ENCODE results near the gene ANKS3.
A peak's percentile ranks its signal among the peaks of the same experiment; 100 is the strongest.
"Not testable (repeated sequence)": the region's sequence is repeated elsewhere in the genome, so short reads cannot be mapped to it uniquely, and the experiment has no call there.

Gene ANKS3

DNA sequence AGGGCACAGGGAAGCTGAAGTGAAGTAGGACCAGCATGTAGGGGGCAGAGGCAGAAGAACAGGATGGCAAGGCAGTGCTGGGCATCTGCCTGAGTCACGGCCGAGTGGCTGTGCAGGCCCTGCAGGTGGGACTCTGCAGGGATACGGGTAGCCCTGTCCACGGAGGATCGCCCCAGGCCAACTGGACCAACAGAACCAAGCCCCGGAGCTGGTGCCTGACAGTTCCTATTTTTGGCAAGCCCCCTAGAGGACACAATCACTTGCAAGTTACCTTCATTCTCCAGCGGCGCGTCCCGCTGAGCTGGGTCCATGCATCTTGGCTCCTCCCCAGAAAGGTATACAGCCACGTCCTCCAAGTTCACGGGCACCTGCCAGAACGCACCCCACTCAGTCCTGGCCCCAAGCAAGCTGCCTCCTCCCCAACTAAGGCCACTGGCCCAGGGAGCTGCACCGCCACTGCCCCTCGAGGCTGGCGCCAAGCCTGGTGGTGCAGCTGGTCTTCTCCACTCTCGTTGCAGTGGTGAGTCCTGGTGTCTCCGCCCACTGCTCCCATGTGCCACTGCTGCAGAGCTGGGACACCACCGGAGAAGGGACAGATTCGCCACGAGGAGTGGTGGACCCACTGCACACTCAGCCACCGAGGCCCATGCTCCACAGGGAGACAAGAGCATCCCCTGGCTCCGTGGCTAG is 26.3 kb upstream of the ANKS3 start:
- H3K27ac ChIP-seq = no peak overlapping the region
- no peak overlapping the region for H3K4me3 ChIP-seq

DNA sequence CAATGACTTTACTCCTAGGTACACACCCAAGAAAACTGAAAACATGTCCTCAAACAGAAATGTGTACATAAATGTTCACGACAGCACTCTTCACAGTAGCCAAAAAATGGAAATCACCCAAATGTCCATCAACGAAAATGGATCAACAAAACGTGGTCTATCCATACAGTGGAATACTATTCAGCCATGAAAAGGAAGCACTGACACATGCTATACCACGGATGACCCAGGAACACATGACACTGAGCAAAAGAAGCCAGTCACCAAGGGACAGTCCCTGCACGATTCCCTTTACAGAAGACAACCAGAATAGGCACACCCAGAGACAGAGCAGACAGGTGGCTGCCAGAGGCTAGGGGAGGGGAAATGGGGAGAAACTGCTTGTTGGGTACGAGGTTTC is 21.6 kb upstream of the ANKS3 start:
- H3K27ac ChIP-seq = no peak overlapping the region
- no peak overlapping the region for H3K4me3 ChIP-seq

- Histone ChIP-seq H3K4me3 (no peak overlapping the region), H3K27ac (no peak overlapping the region)
These were observed 20.8 kb upstream of the ANKS3 start for GRCh38 chr16:4754865-4755264.

DNA sequence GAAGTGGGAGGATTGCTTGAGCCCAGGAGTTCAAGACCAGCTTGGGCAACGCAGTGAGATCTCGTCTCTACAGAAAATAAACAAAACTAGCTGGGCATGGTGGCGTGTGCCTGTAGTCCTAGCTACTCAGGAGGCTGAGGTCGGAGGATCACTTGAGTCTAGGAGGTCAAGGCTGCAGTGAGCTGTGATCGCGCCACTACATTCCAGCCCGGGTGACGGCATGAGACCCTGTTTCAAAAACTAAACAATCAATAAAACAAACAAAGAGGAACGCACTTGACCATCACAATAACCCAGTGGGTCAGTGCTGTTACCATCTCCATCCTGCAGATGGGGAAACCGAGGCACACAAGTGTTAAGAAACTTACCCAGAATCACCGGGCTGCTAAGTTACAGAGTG is 19.2 kb upstream of the ANKS3 start:
- Histone ChIP-seq H3K27ac (no peak overlapping the region), H3K4me3 (no peak overlapping the region)

DNA sequence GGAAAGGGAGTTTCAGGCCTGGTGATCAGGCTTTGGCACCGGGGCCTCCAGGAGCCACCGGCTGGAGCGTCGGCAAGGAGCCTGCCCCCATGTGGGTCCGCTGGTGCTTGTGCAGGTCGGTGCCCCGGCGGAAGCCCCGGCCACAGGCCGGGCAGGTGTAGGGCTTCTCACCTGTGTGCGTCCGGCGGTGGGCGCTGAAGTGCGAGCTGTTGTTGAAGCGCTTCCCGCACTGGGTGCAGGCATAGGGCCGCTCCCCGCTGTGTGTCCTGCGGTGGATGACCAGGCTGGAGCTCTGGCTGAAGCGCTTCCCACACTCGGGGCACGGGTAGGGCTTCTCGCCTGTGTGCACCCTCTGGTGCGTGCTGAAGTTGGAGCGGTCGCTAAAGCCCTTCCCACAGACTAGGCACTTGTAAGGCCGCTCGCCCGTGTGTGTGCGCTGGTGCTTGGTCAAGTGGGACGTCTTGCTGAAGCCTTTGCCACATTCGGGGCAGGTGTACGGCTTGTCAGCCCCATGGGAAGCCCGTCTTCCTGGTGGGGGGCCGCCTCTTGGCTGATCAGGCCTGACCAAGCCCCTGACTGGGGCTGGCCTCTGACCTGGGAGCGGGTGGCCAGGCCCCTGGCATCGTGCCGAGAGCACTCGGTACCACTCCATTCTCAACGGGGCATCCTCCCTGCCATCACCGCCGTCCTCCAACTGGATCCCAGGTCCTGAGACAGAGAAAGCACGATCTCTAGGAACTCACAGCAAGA is 18.5 kb upstream of the ANKS3 start:
- Histone ChIP-seq H3K27ac (no peak overlapping the region), H3K4me3 (no peak overlapping the region)

DNA sequence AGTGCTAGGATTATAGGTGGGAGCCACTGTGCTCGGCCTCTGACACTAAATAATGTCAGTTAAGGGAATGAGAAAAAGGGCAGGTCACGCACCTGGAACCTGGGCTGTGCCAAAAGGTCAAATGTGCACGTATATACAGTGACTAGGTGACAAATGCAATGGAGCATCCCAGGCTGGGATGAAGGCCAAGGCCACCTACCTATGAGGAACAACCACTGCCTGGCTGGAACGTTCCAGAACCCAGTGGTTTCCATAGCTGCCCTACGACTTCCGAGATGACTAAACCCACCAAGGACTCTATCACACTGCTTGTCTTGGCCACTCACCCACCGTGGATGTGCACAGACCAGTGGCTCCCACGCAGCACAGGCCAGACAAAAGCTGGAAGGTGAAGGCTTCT is 16.8 kb upstream of the ANKS3 start:
- no peak overlapping the region for H3K27ac ChIP-seq
- no peak overlapping the region for H3K4me3 ChIP-seq

- Histone ChIP-seq H3K27ac (no peak overlapping the region), H3K4me3 (no peak overlapping the region)
These were observed 15.7 kb upstream of the ANKS3 start for GRCh38 chr16:4749700-4750257.

DNA sequence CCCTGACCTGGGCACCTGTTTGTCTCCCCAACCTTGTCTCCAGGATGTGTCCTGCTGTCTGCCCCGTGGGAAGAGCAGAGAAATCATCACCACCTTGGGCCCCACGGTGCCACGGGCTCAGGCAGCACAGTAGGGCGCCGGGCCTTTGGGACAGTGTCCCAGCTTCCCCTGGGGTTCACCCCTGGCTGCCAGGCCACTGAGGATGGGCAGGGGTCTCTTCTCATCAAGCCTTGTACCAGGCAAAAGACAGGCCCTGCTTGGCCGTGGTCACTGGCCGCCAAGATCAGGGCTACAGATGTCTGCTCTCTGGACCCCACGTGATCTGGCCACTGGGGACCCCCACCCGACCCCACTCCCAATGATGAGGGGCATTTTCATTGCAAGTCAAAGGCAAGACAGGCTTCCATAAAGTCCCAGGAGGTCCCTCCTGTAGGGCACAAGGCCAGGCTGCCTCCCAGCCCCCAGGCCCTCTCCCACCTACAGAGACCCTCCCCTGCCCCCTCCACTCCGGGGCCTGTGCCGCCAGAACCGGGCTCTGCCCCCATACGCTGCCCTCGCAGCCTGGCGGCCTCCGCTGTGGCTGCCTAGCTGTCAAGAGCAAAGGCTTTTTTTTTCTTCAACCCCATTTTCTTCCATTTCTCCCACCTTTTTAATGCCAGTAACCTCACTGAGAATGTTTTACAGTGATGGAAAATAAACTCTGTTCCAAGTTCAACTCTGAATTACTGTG is 14.8 kb upstream of the ANKS3 start:
- no peak overlapping the region for H3K27ac ChIP-seq
- H3K4me3 ChIP-seq = no peak overlapping the region

DNA sequence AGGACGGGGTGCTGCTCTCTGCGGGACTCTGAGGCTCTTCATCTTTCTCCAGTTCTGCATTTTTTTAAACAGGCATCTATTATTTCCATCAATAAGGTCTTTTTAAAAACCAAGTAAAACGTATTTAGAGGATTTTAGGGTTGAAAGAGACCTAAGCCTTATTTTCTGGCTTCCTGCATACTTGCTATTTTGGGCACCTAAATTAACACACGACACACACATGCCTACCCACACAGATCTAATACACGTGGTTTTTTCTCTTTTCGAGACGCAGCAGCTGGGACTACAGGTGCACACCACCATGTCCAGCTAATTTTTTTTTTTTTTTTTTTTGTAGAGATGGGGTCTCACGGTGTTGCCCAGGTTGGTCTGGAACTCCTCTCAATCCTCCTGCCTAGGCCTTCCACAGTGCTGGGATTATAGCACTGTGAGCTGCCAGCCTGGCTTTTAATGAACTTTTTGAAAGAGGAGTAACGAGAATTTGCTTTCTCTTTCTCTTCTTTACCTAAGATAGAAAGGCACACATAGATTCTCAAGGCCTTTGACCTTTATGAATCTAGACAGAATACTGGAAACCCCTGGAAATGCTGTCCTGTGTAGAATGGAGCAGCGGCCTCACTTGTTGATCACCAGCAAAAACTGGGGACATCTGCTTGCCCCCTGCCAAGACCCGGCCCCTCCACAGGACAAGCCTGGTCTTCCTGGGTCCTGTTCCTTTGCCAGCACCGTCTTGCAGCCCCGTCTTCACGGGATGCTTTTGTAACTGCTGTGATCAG is 14.0 kb upstream of the ANKS3 start:
- Histone ChIP-seq H3K27ac (peak overlapping the region in 2 of 21 experiments; percentile 29 to 38), H3K4me3 (no peak overlapping the region)

- H3K27ac ChIP-seq = peak overlapping the region in 5 of 21 experiments; percentile 11 to 38 (median 13)
- no peak overlapping the region for H3K4me3 ChIP-seq
These were observed 13.0 kb upstream of the ANKS3 start for GRCh38 chr16:4746991-4747574.

- Histone ChIP-seq H3K27ac (no peak overlapping the region), H3K4me3 (no peak overlapping the region)
These were observed 12.1 kb upstream of the ANKS3 start for GRCh38 chr16:4746215-4746614.

GRCh38 chr16:4745274-4745569 is 11.2 kb upstream of the ANKS3 start:
- H3K27ac ChIP-seq = no peak overlapping the region
- no peak overlapping the region for H3K4me3 ChIP-seq

DNA sequence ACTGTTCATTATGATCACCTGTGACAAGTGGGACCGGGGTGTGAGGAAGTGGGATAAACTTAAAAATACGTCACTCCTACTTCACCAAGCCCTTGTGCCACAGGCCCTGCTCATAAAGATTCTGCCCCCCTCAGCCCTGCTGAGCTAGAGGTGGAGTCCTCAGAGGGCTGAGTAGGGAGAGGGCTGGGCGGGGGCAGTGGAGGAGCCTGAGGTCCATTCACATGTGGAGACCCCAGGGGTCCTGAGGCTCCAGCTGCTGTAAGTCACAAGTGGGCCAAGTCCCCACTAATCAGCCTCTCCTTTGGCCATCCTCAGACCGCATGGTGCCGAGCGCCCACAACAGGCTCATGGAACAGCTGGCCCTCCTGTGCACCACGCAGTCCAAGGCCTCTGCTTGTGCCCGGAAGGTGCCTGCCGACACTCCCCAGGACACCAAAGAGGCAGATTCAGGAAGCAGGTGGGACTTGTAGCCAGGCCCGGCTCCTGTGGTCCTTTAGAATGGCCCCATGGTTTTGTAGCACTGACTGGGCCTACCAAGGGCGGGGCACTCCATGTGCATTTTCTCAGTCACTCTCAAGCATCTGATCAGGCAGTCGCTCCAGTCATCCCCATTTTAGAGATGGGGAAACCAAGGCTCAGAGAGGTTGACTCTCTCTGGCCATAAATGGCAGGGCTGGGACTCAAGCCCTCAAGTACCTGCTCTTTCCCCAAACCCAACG is 10.6 kb upstream of the ANKS3 start:
- Histone ChIP-seq H3K27ac (no peak overlapping the region), H3K4me3 (no peak overlapping the region)

DNA sequence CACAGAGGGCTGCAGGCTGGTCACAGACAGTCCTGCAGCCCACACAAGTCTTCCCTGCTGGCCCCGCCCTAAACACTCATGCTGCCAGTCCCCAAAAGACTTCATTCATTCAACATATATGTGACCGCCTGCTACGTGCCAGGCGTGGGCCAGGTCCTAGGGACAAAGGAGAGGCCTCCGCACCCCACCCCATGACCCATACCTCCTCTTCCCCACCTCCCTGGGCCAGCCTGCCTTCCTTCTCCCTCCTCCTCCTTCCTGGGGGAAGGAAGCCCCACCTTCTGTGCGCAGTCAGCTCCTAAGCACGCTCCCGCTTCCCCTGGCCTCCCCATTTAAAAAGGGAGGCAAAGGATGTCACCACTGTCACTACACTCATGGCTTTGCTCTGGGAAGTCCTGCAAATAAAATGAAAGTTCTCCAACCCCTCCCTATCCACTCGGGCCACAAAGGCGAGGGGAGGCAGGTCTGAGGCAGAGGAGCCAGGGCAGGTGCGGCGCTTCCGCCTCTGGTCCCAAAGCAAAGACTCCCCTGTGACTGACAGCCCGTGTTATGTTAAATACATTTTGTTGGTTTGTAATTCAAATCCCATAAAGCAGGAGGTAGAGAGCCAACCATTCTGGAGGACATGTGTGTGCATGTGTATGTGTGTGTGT is 9.3 kb upstream of the ANKS3 start:
- H3K27ac ChIP-seq = peak overlapping the region in 3 of 21 experiments; percentile 7 to 17 (median 10)
- peak overlapping the region in 3 of 7 experiments; percentile 13 to 24 (median 20) for H3K4me3 ChIP-seq

DNA sequence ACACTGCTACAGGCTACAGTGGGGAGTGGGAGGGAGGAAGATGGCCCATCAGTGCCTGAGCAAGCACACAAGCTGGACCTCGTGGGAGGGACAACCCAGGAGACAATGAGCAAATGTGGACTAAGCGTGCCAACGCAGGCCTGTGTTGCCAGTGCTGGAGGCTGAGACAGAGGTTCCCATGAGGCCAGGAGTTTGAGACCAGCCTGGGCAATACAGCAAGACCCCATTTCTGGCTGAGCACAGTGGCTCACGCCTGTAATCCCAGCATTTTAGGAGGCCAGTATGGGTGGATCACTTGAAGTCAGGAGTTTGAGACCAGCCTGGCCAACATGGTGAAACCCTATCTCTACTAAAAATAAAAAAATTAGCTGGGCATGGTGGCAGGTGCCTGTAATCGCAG is 4.3 kb upstream of the ANKS3 start:
- not testable (repeated sequence) for H3K4me3 ChIP-seq, H3K27ac ChIP-seq

DNA sequence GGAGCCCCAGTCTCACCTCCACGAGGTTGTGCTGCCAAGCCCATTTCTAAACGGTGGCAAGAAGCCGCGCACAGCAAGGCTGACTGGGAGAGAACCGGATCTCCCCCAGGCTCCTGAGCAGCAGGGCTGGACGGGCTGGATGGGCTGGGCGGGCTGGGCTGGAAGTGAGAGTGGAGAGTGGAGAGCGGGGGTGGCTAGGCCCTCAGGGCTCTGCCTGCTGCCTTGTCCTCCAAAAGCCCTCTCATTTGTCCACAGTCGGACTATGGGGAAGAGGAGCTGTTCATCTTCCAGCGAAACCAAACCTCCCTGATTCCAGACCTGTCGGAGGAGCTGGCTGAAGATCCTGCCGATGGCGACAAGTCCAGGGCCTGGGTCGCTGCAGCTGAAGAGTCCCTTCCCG is 3.5 kb upstream of the ANKS3 start:
- H3K27ac ChIP-seq = no peak overlapping the region
- H3K4me3 ChIP-seq = no peak overlapping the region

GRCh38 chr16:4736546-4736945 is 2.5 kb upstream of the ANKS3 start:
- Histone ChIP-seq H3K27ac (no peak overlapping the region), H3K4me3 (no peak overlapping the region)

- H3K27ac ChIP-seq = peak overlapping the region in 20 of 21 experiments; percentile 40 to 87 (median 78)
- H3K4me3 ChIP-seq = peak overlapping the region; percentile 66 to 99 (median 88)
These were observed 862 bp upstream of the ANKS3 start for GRCh38 chr16:4734730-4735535.
